ENCODE measurements around the gene LIN7C. TPM values are rescaled to one million over a fixed set of nuclear protein-coding genes. Genes with fewer than 3 reads are reported as not detected.

The LIN7C gene, protein sequence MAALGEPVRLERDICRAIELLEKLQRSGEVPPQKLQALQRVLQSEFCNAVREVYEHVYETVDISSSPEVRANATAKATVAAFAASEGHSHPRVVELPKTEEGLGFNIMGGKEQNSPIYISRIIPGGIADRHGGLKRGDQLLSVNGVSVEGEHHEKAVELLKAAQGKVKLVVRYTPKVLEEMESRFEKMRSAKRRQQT
- total RNA-seq (24.2 TPM in 2 replicates), polyA plus RNA-seq (6.2 and 12.2 TPM in 2 replicates), polyA minus RNA-seq (6.4 and 7.7 TPM in 2 replicates)
- total RNA-seq (2013), result 20.3 TPM

DNA sequence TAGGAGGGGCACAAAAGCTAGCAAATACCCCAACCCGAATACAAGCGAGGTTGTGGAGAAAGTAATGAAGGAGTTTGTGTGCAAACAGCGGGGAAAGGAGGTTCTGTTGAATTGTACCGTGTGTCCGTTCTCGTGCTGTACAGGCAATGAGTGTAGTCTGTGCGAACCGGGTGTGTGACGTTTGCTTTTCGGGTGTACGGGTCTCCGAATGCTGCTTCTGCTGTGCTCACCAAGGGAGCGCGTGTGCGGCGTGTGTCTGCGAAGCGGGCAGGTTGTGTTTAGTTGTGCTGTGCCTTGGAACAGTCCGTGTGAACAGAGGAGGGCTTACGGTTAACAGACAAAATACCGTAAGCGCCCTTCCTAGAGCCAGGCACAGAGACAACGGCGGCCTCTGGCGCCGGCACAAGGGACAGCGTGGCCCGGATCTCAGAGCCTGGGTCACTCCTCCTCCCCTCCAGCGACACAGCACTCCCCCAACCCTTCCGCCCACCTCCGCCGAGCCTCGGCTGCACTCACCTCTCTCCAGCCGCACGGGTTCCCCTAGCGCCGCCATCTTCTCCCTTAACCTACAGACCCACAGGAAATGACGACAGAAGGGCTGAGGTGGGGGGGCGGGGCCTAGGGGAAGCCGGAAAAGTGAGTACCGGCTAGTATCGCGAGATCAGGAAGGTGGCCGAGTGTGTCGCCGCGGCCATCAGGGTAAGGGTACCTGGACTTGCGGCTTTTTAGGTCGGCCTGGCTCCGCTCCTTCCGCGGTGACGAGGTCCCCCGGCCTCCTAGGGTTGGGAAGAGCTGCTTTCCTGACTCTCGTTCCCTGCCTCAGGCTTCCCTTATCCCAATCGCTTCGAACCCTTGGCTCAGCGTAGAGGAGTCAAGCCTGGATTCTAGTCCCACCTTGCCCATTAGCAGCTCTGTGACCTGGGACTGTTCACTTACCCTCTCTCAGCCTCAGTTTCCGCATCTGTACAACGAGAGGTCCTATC, at the start of gene LIN7C:
Gene LIN7C, minus strand, starts transcription at position 570 of the 983 bp plus-strand sequence. Its CDS starts 17 bp downstream, at position 553.
- CTCF ChIA-PET, result interaction anchor here (1.3 to 1.8 kb wide), 2 partner anchors 8 to 10 kb away, joined by 6 to 7 read pairs; no protein-coding TSS in a partner anchor
- H3K9ac ChIP-seq (ENCODE audit: low read length), result peak within 1 kb of the TSS; percentile 97
- peaks cover 0 to 2% (median 0%) of the 10 kb centered on the region in 3 donors for H3K9me3 ChIP-seq (ENCODE audit: control extremely low read depth in 1 of 3, control insufficient read depth in 2 of 3, insufficient read depth in 1 of 3, low read length in 2 of 3)
- ATAC-seq (ENCODE audit: low read depth), result peak; percentile 91
- peak; percentile 98 for DNase-seq
- H3K27ac Mint-ChIP-seq, result peak within 1 kb of the TSS; percentile 97
- TF ChIP-seq, protein P1, sequence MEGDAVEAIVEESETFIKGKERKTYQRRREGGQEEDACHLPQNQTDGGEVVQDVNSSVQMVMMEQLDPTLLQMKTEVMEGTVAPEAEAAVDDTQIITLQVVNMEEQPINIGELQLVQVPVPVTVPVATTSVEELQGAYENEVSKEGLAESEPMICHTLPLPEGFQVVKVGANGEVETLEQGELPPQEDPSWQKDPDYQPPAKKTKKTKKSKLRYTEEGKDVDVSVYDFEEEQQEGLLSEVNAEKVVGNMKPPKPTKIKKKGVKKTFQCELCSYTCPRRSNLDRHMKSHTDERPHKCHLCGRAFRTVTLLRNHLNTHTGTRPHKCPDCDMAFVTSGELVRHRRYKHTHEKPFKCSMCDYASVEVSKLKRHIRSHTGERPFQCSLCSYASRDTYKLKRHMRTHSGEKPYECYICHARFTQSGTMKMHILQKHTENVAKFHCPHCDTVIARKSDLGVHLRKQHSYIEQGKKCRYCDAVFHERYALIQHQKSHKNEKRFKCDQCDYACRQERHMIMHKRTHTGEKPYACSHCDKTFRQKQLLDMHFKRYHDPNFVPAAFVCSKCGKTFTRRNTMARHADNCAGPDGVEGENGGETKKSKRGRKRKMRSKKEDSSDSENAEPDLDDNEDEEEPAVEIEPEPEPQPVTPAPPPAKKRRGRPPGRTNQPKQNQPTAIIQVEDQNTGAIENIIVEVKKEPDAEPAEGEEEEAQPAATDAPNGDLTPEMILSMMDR (IDR thresholded peaks at IDR 0.05), result no peak
- no peak for TF ChIP-seq EZH2 (IDR thresholded peaks at IDR 0.05; ENCODE audit: borderline replicate concordance, insufficient read depth, low read depth, low read length, poor library complexity, severe bottlenecking)
- under 1% methylated on average over 52 of the region's 60 CpGs for WGBS (ENCODE audit: insufficient coverage)
- peak within 1 kb of the TSS; percentile 96 to 97 for H3K27ac ChIP-seq (ENCODE audit: low read length in 2 of 2)
- H2AFZ ChIP-seq (ENCODE audit: insufficient read depth, low read depth, low read length, poor library complexity, severe bottlenecking), result peak within 1 kb of the TSS; percentile 100
- H3K9me3 Mint-ChIP-seq (ENCODE audit: insufficient read depth), result no peaks in the 10 kb centered on the region
- H3K36me3 ChIP-seq (replicated peaks in 1 of 2; ENCODE audit: control extremely low read depth in 1 of 2, control insufficient read depth in 1 of 2, extremely low read depth in 1 of 2, insufficient read depth in 2 of 2, low read length in 1 of 2), result peaks cover 0 to 10% of the 10 kb centered on the region in 2 experiments
- H3K4me1 ChIP-seq (ENCODE audit: control insufficient read depth in 2 of 2, insufficient read depth in 2 of 2, low read length in 2 of 2), result peaks cover 23 to 25% of the 10 kb centered on the region in 2 donors
- peak within 1 kb of the TSS; percentile 100 for H3K4me3 Mint-ChIP-seq
- peaks cover 55% of the 10 kb centered on the region for H3K79me2 ChIP-seq (ENCODE audit: control insufficient read depth, insufficient read depth, low read length)
- H3K4me3 ChIP-seq (ENCODE audit: control extremely low read depth in 1 of 5, extremely low read depth in 1 of 5, insufficient read depth in 1 of 5, low read depth in 2 of 5, low read length in 4 of 5), result peak within 1 kb of the TSS; percentile 81 to 99 (median 98)
- POLR2A ChIA-PET, result no interaction called here
- no peaks in the 10 kb centered on the region for H4K20me1 ChIP-seq (ENCODE audit: control insufficient read depth, insufficient read depth, low read length, poor library complexity, severe bottlenecking)
- H3K27me3 ChIP-seq (replicated peaks in 1 of 4; ENCODE audit: control extremely low read depth in 1 of 4, control insufficient read depth in 3 of 4, insufficient read depth in 4 of 4, low read length in 3 of 4), result no peaks in the 10 kb centered on the region
- intact Hi-C loops (cut with micrococcal nuclease), result loop anchor here (1.0 kb wide), 4 partner anchors 20 to 602 kb away; partner anchors contain the start of genes CCDC34, KIF18A, LGR4 and METTL15
- peaks cover 45% of the 10 kb centered on the region for H3K4me1 Mint-ChIP-seq
- no peaks in the 10 kb centered on the region for H3K27me3 Mint-ChIP-seq
- peak within 1 kb of the TSS; percentile 91 for H3K4me2 ChIP-seq (replicated peaks; ENCODE audit: low read depth, low read length, poor library complexity, severe bottlenecking)
